Measurements from ENCODE around the gene WDR43.

WDR43 gene

DNA sequence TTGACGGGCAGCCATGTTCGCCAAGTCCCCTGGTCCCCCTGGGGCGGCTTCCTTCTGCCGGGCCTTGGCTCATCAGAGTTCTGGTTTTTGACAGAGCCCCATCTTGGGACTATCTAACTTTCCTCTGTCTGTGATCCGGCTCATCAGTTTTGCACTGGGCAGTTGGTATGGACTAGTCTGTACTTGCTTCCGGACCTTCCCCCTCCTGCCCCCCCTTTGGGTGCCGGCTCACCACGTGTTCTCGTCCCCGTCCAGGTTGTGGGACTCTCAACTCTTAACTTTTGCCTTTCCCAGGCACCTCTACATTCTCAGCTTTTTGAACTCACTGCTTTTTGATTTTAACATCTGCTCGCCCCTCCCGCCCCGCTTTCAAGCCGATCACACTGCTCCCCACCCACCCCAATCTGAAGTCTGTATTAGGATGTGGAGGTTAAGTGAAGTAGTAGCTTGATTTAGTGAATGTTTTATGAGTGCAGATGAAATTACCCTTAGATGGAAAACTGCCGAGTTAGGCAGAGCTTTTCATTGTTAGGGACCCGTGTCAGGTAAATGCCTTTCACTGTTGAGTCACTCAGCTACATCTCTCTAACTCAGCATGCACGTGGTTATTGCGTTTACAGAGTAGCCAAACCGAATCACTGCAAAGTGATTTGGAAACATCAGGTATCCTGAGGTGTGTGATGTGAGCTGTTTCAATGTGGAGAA, 874 bp downstream of the WDR43 start:
- Histone ChIP-seq H3K4me3 (ENCODE audit: insufficient read depth, low read depth, low read length) (peak overlapping the region; percentile 97), H3K36me3 (ENCODE audit: control insufficient read depth, insufficient read depth, low read length) (no peaks in the 10 kb centered on the region), H3K27ac (ENCODE audit: insufficient read depth, low read depth, low read length, poor library complexity, severe bottlenecking) (no peak overlapping the region), H3K9me3 (ENCODE audit: control insufficient read depth, low read length) (no peaks in the 10 kb centered on the region), H3K4me1 (ENCODE audit: control insufficient read depth, insufficient read depth, low read length) (no peaks in the 10 kb centered on the region), H3K27me3 (ENCODE audit: control insufficient read depth, insufficient read depth, low read length, poor library complexity, severe bottlenecking) (peaks cover 13% of the 10 kb centered on the region)
- 0% methylated on average over 16 to 19 of the region's 19 CpGs for WGBS, 2 experiments

DNA sequence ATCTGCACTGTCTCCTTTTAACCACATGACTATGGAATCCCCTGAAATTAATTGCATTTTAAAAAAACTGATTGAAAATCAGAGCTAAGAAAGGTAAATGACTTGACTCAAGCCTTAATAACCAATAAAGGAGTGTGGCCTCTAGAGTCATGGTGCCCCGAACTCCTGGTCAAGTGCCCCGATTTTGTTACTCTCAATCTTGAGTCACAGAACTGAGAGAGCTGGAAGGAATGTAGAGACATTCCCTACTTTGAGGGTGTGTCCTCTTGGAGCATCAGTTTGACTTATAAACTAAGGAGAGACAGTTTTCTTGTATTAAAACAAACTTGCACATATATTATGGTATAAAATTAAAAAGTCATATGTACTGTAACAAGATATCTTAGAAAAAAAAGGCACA, 2.4 kb downstream of the WDR43 start:
- no peak overlapping the region for H3K4me3 ChIP-seq (ENCODE audit: insufficient read depth, low read depth, low read length)
- 58 to 59% methylated on average over 2 of the region's 2 CpGs for WGBS, 2 experiments
- H3K27me3 ChIP-seq (ENCODE audit: control insufficient read depth, insufficient read depth, low read length, poor library complexity, severe bottlenecking): peaks cover 11% of the 10 kb centered on the region
- H3K9me3 ChIP-seq (ENCODE audit: control insufficient read depth, low read length): no peaks in the 10 kb centered on the region
- H3K36me3 ChIP-seq (ENCODE audit: control insufficient read depth, insufficient read depth, low read length): no peaks in the 10 kb centered on the region
- no peak overlapping the region for H3K27ac ChIP-seq (ENCODE audit: insufficient read depth, low read depth, low read length, poor library complexity, severe bottlenecking)
- no peaks in the 10 kb centered on the region for H3K4me1 ChIP-seq (ENCODE audit: control insufficient read depth, insufficient read depth, low read length)

DNA sequence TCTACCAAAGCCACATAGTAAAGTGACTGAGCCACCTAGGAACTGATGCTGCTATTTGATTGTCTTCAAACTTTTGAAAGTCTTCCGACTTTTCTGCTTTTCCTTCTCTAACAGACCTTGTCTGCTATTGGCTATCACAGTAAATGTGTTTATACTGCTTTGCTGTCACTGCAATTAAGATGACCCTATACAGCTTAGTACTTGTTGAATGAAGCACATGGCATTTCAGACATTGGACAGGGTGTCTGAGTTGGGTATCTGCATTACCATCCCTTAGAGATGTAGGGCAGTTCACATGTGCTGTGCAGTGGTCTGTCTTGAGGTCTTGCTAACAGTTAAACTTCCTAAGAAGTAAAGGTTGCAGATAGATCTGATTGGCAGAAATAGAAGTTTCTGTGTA, 3.6 kb downstream of the WDR43 start:
- WGBS, 2 experiments: 85 to 91% methylated on average over 1 of the region's 1 CpG
- Histone ChIP-seq H3K9me3 (ENCODE audit: control insufficient read depth, low read length) (no peaks in the 10 kb centered on the region), H3K36me3 (ENCODE audit: control insufficient read depth, insufficient read depth, low read length) (peaks cover 5% of the 10 kb centered on the region), H3K4me1 (ENCODE audit: control insufficient read depth, insufficient read depth, low read length) (no peaks in the 10 kb centered on the region), H3K27ac (ENCODE audit: insufficient read depth, low read depth, low read length, poor library complexity, severe bottlenecking) (no peak overlapping the region), H3K4me3 (ENCODE audit: insufficient read depth, low read depth, low read length) (no peak overlapping the region), H3K27me3 (ENCODE audit: control insufficient read depth, insufficient read depth, low read length, poor library complexity, severe bottlenecking) (no peaks in the 10 kb centered on the region)

DNA sequence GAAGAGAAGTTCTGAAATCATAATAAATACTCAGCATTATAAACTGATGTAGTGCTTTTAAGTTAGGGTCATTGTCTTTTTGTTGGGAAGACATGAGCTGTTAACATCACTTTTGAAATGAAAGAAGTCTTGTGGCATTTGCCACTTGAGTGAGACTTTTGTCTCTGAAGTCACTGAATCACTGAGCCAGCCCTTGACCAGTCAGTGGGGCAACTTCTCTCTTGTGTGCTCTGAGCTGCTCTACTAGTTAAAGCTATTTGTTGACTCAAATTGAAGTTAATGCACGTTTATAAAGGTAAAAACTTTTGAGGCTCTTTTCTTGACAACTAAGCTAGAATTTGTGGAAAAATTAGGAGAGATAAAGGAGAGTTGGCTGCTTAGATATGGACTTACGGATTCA, 6.7 kb downstream of the WDR43 start:
- Histone ChIP-seq H3K4me3 (ENCODE audit: insufficient read depth, low read depth, low read length) (no peak overlapping the region), H3K4me1 (ENCODE audit: control insufficient read depth, insufficient read depth, low read length) (no peaks in the 10 kb centered on the region), H3K9me3 (ENCODE audit: control insufficient read depth, low read length) (no peaks in the 10 kb centered on the region), H3K27me3 (ENCODE audit: control insufficient read depth, insufficient read depth, low read length, poor library complexity, severe bottlenecking) (no peaks in the 10 kb centered on the region), H3K36me3 (ENCODE audit: control insufficient read depth, insufficient read depth, low read length) (peaks cover 15% of the 10 kb centered on the region), H3K27ac (ENCODE audit: insufficient read depth, low read depth, low read length, poor library complexity, severe bottlenecking) (no peak overlapping the region)
- 84 to 87% methylated on average over 2 of the region's 2 CpGs for WGBS, 2 experiments

DNA sequence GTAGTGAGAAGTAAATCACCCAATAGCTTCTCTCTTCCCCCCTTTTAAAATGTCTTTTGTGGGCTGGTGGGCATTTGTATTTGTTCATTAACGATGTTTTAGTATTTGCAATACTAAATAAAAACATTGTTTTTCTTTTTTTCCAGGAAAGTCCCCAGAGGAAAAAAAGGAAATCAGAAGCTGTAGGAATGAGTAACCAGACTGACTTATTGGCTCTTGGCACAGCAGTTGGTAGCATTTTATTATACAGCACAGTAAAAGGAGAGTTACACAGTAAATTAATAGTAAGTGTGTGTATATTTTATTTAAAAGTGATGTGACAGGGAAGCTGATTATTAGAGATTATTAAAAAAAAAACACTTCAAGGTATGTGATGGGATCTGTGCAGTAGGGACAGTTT, 7.4 kb downstream of the WDR43 start:
- Histone ChIP-seq H3K9me3 (ENCODE audit: control insufficient read depth, low read length) (no peaks in the 10 kb centered on the region), H3K27ac (ENCODE audit: insufficient read depth, low read depth, low read length, poor library complexity, severe bottlenecking) (no peak overlapping the region), H3K36me3 (ENCODE audit: control insufficient read depth, insufficient read depth, low read length) (peaks cover 21% of the 10 kb centered on the region), H3K4me1 (ENCODE audit: control insufficient read depth, insufficient read depth, low read length) (no peaks in the 10 kb centered on the region), H3K4me3 (ENCODE audit: insufficient read depth, low read depth, low read length) (no peak overlapping the region), H3K27me3 (ENCODE audit: control insufficient read depth, insufficient read depth, low read length, poor library complexity, severe bottlenecking) (no peaks in the 10 kb centered on the region)
- WGBS, 2 experiments: no CpG with 5 or more reads among the region's 1 CpG

DNA sequence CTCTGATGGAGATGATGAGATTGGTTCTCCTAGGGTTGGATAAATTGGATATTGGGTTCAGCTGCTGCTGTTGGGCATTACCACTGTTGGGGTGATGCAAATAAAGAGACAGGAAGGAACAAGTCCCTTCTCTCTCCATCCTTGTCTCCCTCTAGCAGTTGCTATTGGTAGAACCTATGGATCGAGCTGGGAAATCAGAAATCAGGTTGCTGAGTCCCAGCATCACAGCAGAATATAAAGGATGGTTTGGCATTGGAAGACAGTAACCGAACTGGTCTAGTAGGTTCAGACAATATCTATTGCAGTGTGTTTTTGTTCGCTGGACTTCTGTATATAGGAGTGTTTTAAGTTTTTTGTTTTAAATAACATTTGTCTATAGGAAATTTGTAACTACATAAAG, 8.1 kb downstream of the WDR43 start:
- WGBS, 2 experiments: 98% methylated on average over 3 of the region's 3 CpGs
- Histone ChIP-seq H3K27ac (ENCODE audit: insufficient read depth, low read depth, low read length, poor library complexity, severe bottlenecking) (no peak overlapping the region), H3K27me3 (ENCODE audit: control insufficient read depth, insufficient read depth, low read length, poor library complexity, severe bottlenecking) (no peaks in the 10 kb centered on the region), H3K4me3 (ENCODE audit: insufficient read depth, low read depth, low read length) (no peak overlapping the region), H3K4me1 (ENCODE audit: control insufficient read depth, insufficient read depth, low read length) (no peaks in the 10 kb centered on the region), H3K36me3 (ENCODE audit: control insufficient read depth, insufficient read depth, low read length) (peaks cover 27% of the 10 kb centered on the region), H3K9me3 (ENCODE audit: control insufficient read depth, low read length) (no peaks in the 10 kb centered on the region)

DNA sequence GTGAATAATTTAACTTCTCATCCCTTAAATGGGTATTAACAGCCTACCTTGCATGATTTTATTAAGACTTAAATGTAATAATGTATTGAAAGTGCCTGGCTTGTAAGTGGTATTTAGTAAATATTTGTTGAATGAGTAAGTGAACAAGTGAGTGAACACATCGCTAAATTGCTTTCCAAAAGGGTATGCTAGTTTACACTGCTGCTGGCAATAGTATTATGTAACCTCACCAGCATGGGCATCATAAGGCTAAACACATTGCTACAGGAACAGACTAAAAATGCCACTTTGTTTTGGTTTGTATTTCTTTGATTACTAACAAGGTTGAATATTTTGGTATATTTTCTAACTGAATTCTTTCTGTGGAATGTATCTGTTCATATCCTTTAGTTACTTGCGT, 9.8 kb downstream of the WDR43 start:
- Histone ChIP-seq H3K27me3 (ENCODE audit: control insufficient read depth, insufficient read depth, low read length, poor library complexity, severe bottlenecking) (no peaks in the 10 kb centered on the region), H3K4me3 (ENCODE audit: insufficient read depth, low read depth, low read length) (no peak overlapping the region), H3K27ac (ENCODE audit: insufficient read depth, low read depth, low read length, poor library complexity, severe bottlenecking) (no peak overlapping the region), H3K9me3 (ENCODE audit: control insufficient read depth, low read length) (no peaks in the 10 kb centered on the region), H3K4me1 (ENCODE audit: control insufficient read depth, insufficient read depth, low read length) (no peaks in the 10 kb centered on the region), H3K36me3 (ENCODE audit: control insufficient read depth, insufficient read depth, low read length) (peaks cover 33% of the 10 kb centered on the region)
- 96 to 97% methylated on average over 2 of the region's 2 CpGs for WGBS, 2 experiments

DNA sequence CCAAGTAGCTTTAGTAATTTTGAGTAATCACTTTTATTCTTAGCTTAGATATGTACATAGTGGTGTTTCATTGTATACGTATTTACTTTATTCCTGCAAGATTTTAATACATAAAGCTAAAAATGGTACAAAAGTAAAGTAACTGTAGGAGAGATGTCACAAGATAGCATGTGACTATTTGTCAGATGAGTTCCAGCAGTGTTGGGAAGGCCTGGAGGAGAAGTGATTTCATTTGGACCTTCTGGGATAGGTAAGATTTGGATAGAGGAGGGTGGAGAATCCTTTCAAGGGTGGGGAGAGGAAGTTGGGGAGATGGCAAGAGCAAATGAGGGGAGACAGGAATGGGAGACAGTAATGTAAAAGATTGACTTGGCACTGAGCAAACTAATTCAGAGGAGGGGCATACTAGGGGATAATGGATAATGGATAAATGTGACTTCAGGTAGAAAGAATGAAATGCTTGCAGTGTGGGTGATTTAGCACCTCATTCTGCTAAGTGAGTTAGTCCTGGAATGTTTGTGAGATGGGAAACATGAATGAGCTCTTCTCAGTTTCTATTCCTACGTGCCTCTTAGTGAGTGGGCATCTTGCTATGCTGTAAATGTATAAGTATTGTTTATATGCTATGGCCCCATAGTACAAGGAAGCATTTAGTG, 10.5 kb downstream of the WDR43 start:
- Histone ChIP-seq H3K4me1 (ENCODE audit: control insufficient read depth, insufficient read depth, low read length) (no peaks in the 10 kb centered on the region), H3K36me3 (ENCODE audit: control insufficient read depth, insufficient read depth, low read length) (peaks cover 37% of the 10 kb centered on the region), H3K27me3 (ENCODE audit: control insufficient read depth, insufficient read depth, low read length, poor library complexity, severe bottlenecking) (no peaks in the 10 kb centered on the region), H3K4me3 (ENCODE audit: insufficient read depth, low read depth, low read length) (no peak overlapping the region), H3K27ac (ENCODE audit: insufficient read depth, low read depth, low read length, poor library complexity, severe bottlenecking) (no peak overlapping the region), H3K9me3 (ENCODE audit: control insufficient read depth, low read length) (no peaks in the 10 kb centered on the region)
- 80 to 100% methylated on average over 1 to 2 of the region's 2 CpGs for WGBS, 2 experiments

DNA sequence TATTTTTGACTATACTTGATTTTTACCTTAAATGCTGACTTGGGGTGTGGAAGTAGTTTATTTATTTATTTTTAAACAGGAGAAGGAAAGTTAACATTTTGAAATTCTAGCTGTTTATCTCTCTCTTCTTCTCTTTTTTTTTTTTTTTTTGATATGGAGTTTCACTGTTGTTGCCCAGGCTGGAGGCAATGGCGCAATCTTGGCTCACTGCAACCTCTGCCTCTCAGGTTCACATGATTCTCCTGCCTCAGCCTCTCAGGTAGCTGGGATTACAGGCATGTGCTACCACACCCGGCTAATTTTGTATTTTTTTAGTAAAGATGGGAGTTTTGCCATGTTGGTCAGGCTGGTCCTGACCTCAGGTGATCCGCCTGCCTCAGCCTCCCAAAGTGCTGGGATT, 11.1 kb downstream of the WDR43 start:
- H3K9me3 ChIP-seq (ENCODE audit: control insufficient read depth, low read length): no peaks in the 10 kb centered on the region
- H3K4me1 ChIP-seq (ENCODE audit: control insufficient read depth, insufficient read depth, low read length): no peaks in the 10 kb centered on the region
- no peaks in the 10 kb centered on the region for H3K27me3 ChIP-seq (ENCODE audit: control insufficient read depth, insufficient read depth, low read length, poor library complexity, severe bottlenecking)
- H3K36me3 ChIP-seq (ENCODE audit: control insufficient read depth, insufficient read depth, low read length): peaks cover 41% of the 10 kb centered on the region
- H3K4me3 ChIP-seq (ENCODE audit: insufficient read depth, low read depth, low read length): no peak overlapping the region
- WGBS, 2 experiments: 90 to 98% methylated on average over 3 of the region's 3 CpGs
- no peak overlapping the region for H3K27ac ChIP-seq (ENCODE audit: insufficient read depth, low read depth, low read length, poor library complexity, severe bottlenecking)

DNA sequence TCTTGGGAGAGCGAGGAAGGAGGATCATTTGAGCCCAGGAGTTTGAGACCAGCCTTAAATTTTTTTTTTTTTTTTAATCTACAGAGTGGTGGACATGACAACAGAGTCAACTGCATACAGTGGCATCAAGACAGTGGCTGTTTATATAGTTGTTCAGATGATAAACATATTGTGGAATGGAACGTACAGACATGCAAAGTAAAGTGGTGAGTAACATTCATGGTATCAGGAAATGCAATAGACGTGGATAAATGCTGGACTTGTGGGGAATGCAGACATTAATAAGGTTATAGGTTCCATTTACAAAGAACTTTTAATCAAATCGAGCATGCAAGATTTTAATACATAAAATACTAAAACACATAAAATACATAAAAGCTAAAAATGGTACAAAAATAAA, 11.9 kb downstream of the WDR43 start:
- no peaks in the 10 kb centered on the region for H3K27me3 ChIP-seq (ENCODE audit: control insufficient read depth, insufficient read depth, low read length, poor library complexity, severe bottlenecking)
- no peaks in the 10 kb centered on the region for H3K4me1 ChIP-seq (ENCODE audit: control insufficient read depth, insufficient read depth, low read length)
- no peak overlapping the region for H3K4me3 ChIP-seq (ENCODE audit: insufficient read depth, low read depth, low read length)
- 92 to 98% methylated on average over 3 of the region's 4 CpGs for WGBS, 2 experiments
- H3K27ac ChIP-seq (ENCODE audit: insufficient read depth, low read depth, low read length, poor library complexity, severe bottlenecking): no peak overlapping the region
- no peaks in the 10 kb centered on the region for H3K9me3 ChIP-seq (ENCODE audit: control insufficient read depth, low read length)
- peaks cover 41% of the 10 kb centered on the region for H3K36me3 ChIP-seq (ENCODE audit: control insufficient read depth, insufficient read depth, low read length)

Measured in ectodermal cell (in vitro differentiated cells).